Testis (tissue), 3 donors: Measurements from ENCODE around the gene OR2T2. TPM values are rescaled to one million over a fixed set of nuclear protein-coding genes. Genes with fewer than 3 reads are reported as not detected.

Experiments used
- polyA plus RNA-seq: library from polyadenylated mRNA; stranded (reverse); fragments of 350-450 nt; fragmentation: Illumina TruSeq; extraction: RNeasy Lipid Tissue Mini Kit (QIAGEN cat#74804); gene quantifications from one replicate; pipeline ENCODE4 v1.2.3, GENCODE V29; 2014; ENCODE audit warnings: low read depth, low replicate concordance; ENCODE audit not compliant: insufficient read depth
- total RNA-seq, 2 donors: library from RNA; depleted of rRNA; stranded (reverse); fragments of >200 nt; gene quantifications; one replicate each; pipeline ENCODE4 v1.2.3, GENCODE V29; 2016

Gene OR2T2
- total and polyA plus RNA-seq, 3 donors from 2014 or later = not detected

Other genes with a start within 250 kb of the OR2T2 start
- under 1 TPM; 0.19 to 0.24 TPM for gene OR2M3, start 248.4 kb upstream of the OR2T2 start, total RNA-seq
- gene OR2M3, start 248.4 kb upstream of the OR2T2 start, polyA plus RNA-seq = 0.11 TPM
- gene OR2M4, start 214.2 kb upstream of the OR2T2 start, total RNA-seq = under 1 TPM; 0.19 to 0.39 TPM
- not detected for gene OR2M4, start 214.2 kb upstream of the OR2T2 start, polyA plus RNA-seq
- 1 to 10 TPM in 1 of 2 donors, under 1 TPM in 1; 0.12 to 1.9 TPM for gene OR2T33, start 167.7 kb upstream of the OR2T2 start, total RNA-seq
- not detected for gene OR2T33, start 167.7 kb upstream of the OR2T2 start, polyA plus RNA-seq
- under 1 TPM in 1 of 2 donors, not detected in 1; 0.06 TPM for gene OR2T12, start 142.2 kb upstream of the OR2T2 start, total RNA-seq
- not detected for gene OR2T12, start 142.2 kb upstream of the OR2T2 start, polyA plus RNA-seq
- gene OR2M7, start 121.1 kb upstream of the OR2T2 start, total RNA-seq = under 1 TPM in 1 of 2 donors, not detected in 1; 0.43 TPM
- not detected for gene OR2M7, start 121.1 kb upstream of the OR2T2 start, polyA plus RNA-seq
- gene OR14C36, start 96.9 kb upstream of the OR2T2 start, total RNA-seq = not detected
- not detected for gene OR14C36, start 96.9 kb upstream of the OR2T2 start, polyA plus RNA-seq
- gene OR2T4, start 84.0 kb upstream of the OR2T2 start, total RNA-seq = not detected
- not detected for gene OR2T4, start 84.0 kb upstream of the OR2T2 start, polyA plus RNA-seq
- under 1 TPM in 1 of 2 donors, not detected in 1; 0.06 TPM for gene OR2T6, start 69.9 kb upstream of the OR2T2 start, total RNA-seq
- not detected for gene OR2T6, start 69.9 kb upstream of the OR2T2 start, polyA plus RNA-seq
- not detected for gene OR2T1, start 42.6 kb upstream of the OR2T2 start, total RNA-seq
- gene OR2T1, start 42.6 kb upstream of the OR2T2 start, polyA plus RNA-seq = not detected
- not detected for gene OR2T3, start 27.7 kb downstream of the OR2T2 start, total RNA-seq
- gene OR2T3, start 27.7 kb downstream of the OR2T2 start, polyA plus RNA-seq = not detected
- gene OR2T5, start 43.0 kb downstream of the OR2T2 start, total RNA-seq = not detected
- not detected for gene OR2T5, start 43.0 kb downstream of the OR2T2 start, polyA plus RNA-seq
- gene OR2G6, start 62.4 kb downstream of the OR2T2 start, total RNA-seq = not detected
- not detected for gene OR2G6, start 62.4 kb downstream of the OR2T2 start, polyA plus RNA-seq
- gene OR2T29, start 117.1 kb downstream of the OR2T2 start, total RNA-seq = not detected
- not detected for gene OR2T29, start 117.1 kb downstream of the OR2T2 start, polyA plus RNA-seq
- not detected for gene OR2T34, start 129.1 kb downstream of the OR2T2 start, total RNA-seq
- gene OR2T34, start 129.1 kb downstream of the OR2T2 start, polyA plus RNA-seq = not detected
- not detected for gene OR2T10, start 152.1 kb downstream of the OR2T2 start, total RNA-seq
- gene OR2T10, start 152.1 kb downstream of the OR2T2 start, polyA plus RNA-seq = not detected
- gene OR2T11, start 189.5 kb downstream of the OR2T2 start, total RNA-seq = not detected
- not detected for gene OR2T11, start 189.5 kb downstream of the OR2T2 start, polyA plus RNA-seq
- not detected for gene OR2T35, start 199.6 kb downstream of the OR2T2 start, total RNA-seq
- gene OR2T35, start 199.6 kb downstream of the OR2T2 start, polyA plus RNA-seq = not detected
- gene OR2T27, start 209.9 kb downstream of the OR2T2 start, total RNA-seq = not detected
- gene OR2T27, start 209.9 kb downstream of the OR2T2 start, polyA plus RNA-seq = not detected